Suprapubic skin (tissue), 4 donors: ENCODE data around the gene RAET1G. TPM values are rescaled to one million over a fixed set of nuclear protein-coding genes. Genes with fewer than 3 reads are reported as not detected.
"Not testable (repeated sequence)": the region's sequence is repeated elsewhere in the genome, so short reads cannot be mapped to it uniquely, and the experiment has no call there.

ENCODE experiments used
- DNase-seq, 2 donors: peaks; one replicate each; pipeline ENCODE4 v3.0.0-alpha.2; 2019; ENCODE audit warnings: low spot score in 2 of 2
- H3K27ac ChIP-seq: fragments of 200-600 bp; sonication (generic); one replicate; pipeline ENCODE4 v1.5.1; 2019
- H3K27me3 ChIP-seq: fragments of 200-600 bp; sonication (generic); one replicate; pipeline ENCODE4 v1.5.1; 2019
- H3K36me3 ChIP-seq: fragments of 200-600 bp; sonication (generic); one replicate; pipeline ENCODE4 v1.5.1; 2019
- H3K4me1 ChIP-seq: fragments of 200-600 bp; sonication (generic); one replicate; pipeline ENCODE4 v1.5.1; 2019
- H3K4me3 ChIP-seq: fragments of 200-600 bp; sonication (generic); one replicate; pipeline ENCODE4 v1.5.1; 2019; ENCODE audit warnings: mild to moderate bottlenecking
- H3K9me3 ChIP-seq: fragments of 200-600 bp; sonication (generic); one replicate; pipeline ENCODE4 v1.5.1; 2019
- EP300 ChIP-seq: sonication (generic); formaldehyde crosslinking; IDR thresholded peaks from one replicate; pipeline ENCODE4 v1.6.1; 2017; ENCODE audit warnings: antibody characterized with exemption
- POLR2A ChIP-seq, 2 donors: fragments of 450-650 bp; IDR thresholded peaks; one replicate each; pipeline ENCODE4 v1.6.1; 2017; ENCODE audit warnings: antibody characterized with exemption in 2 of 2, mild to moderate bottlenecking in 2 of 2, moderate library complexity in 2 of 2
- POLR2AphosphoS5 ChIP-seq, 3 donors: sonication (generic); formaldehyde crosslinking; IDR thresholded peaks; one replicate each; pipeline ENCODE4 v1.6.1; 2017; ENCODE audit warnings: antibody characterized with exemption in 3 of 3
- WGBS: methylation state at CpG from one replicate; pipeline ENCODE4 v1.1.5; 2018; 5-methylcytosine and 5-hydroxymethylcytosine counted together
- total RNA-seq, 4 donors: library from RNA; depleted of rRNA; stranded (reverse); fragments of >200 nt; gene quantifications; one replicate each; pipeline ENCODE4 v1.1.0, GENCODE V29; 2016
- TF ChIP-seq, protein P1 (sequence below), 2 donors: fragments of 200-600 bp in 1 of 2; fragments of 450-650 bp in 1 of 2; sonication (generic) in 1 of 2; IDR thresholded peaks; one replicate each; pipeline ENCODE4 v1.5.1; 2016 to 2019; ENCODE audit warnings: antibody characterized with exemption in 2 of 2, mild to moderate bottlenecking in 1 of 2, moderate library complexity in 1 of 2

Gene RAET1G
- total RNA-seq, 4 donors from 2014 or later, result 1.9 to 5.8 (median 4.5) TPM

DNA sequence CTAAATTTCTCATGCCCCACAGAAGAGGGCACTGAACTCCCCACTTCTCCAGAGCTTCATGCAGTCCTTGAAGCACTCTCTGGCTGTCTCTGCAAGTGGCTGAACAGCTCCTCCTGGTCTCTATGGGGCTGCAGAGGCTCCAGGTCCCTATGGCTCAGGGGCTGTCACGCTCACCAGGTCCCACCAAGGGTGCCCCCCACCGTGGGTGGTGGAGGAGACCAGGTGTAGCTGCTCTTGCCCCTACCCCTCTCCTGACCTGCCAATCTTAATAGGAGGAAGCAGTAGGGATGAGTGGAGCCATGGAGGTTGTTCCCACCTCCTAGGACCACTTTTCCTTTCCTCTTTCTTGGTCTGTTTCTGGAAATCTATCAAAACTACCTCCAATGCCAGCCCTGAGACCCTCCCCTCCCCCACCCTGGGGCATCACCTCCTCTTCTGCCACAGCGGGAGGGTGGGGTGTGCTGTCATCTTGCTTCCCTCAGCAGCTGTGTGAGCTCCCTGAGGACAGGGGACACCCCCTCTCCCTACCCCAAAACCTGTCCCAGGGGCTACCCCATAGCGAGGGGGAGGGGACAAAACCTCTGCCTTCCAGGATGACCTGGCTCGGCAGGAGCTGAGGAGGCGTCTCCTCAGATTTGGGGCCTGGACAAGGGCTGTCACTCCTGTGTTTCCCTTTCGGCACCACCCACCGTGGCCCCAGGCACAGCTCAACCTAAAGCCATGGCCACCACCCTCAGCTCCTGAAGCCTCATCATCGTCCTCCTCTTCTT is 13.0 kb downstream of the RAET1G start:
- DNase-seq, result peak in 1 of 2 donors; percentile 50
- Histone ChIP-seq H3K36me3 (no peaks in the 10 kb centered on the region), H3K4me1 (peaks cover 4% of the 10 kb centered on the region), H3K27me3 (no peaks in the 10 kb centered on the region), H3K27ac (no peak overlapping the region), H3K9me3 (no peaks in the 10 kb centered on the region), H3K4me3 (no peak overlapping the region)
- no peak for TF ChIP-seq POLR2AphosphoS5 (IDR thresholded peaks at IDR 0.05)
- TF ChIP-seq EP300, result no peak
- TF ChIP-seq, protein P1, sequence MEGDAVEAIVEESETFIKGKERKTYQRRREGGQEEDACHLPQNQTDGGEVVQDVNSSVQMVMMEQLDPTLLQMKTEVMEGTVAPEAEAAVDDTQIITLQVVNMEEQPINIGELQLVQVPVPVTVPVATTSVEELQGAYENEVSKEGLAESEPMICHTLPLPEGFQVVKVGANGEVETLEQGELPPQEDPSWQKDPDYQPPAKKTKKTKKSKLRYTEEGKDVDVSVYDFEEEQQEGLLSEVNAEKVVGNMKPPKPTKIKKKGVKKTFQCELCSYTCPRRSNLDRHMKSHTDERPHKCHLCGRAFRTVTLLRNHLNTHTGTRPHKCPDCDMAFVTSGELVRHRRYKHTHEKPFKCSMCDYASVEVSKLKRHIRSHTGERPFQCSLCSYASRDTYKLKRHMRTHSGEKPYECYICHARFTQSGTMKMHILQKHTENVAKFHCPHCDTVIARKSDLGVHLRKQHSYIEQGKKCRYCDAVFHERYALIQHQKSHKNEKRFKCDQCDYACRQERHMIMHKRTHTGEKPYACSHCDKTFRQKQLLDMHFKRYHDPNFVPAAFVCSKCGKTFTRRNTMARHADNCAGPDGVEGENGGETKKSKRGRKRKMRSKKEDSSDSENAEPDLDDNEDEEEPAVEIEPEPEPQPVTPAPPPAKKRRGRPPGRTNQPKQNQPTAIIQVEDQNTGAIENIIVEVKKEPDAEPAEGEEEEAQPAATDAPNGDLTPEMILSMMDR (IDR thresholded peaks at IDR 0.05), result no peak
- no peak for TF ChIP-seq POLR2A (IDR thresholded peaks at IDR 0.05)
- 87% methylated on average over 9 of the region's 9 CpGs for WGBS

DNA sequence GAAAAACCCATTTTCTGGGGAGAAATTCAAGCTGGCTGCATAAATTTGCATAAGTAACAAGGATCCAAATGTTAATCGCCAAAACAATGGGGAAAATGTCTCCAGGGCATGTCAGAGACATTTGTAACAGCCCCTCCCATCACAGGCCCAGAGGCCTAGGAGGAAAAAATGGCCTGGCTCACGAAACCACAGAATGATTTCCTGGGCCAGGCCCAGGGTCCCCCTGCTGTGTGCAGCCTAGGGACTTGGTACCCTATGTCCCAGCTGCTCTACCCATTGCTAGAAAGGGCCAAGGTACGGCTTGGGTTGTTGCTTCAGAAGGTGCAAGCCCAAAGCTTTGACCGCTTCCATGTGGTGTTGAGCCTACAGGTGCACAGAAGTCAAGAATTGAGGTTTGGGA is 14.4 kb downstream of the RAET1G start:
- not testable (repeated sequence) for H3K27ac ChIP-seq, H3K4me3 ChIP-seq, H3K36me3 ChIP-seq, H3K9me3 ChIP-seq, H3K27me3 ChIP-seq, H3K4me1 ChIP-seq
- DNase-seq, result peak in 1 of 2 donors; percentile 20
- WGBS, result 88% methylated on average over 4 of the region's 4 CpGs

DNA sequence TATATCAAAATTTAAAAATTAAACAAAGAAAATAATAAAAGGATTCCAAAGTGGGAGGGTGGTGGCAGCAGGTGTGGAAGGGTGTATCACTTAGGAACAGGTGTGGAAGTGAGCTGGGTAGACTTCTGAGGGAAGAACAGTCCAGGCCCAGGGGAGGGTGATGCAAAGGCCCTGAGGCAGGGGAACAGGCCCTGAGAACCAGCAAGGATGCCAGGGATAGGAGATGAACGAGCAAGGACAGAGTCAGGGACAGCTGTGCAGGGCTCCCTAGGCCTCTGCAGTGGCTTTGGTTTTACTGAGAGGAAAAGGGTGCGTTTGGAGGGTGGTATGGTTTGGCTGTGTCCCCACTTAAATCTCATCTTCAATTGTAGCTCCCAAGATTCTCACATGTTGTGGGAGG is 15.6 kb downstream of the RAET1G start:
- Histone ChIP-seq H3K36me3 (no peaks in the 10 kb centered on the region), H3K9me3 (no peaks in the 10 kb centered on the region), H3K4me3 (no peak overlapping the region), H3K27ac (no peak overlapping the region), H3K27me3 (no peaks in the 10 kb centered on the region), H3K4me1 (peaks cover 4% of the 10 kb centered on the region)
- TF ChIP-seq EP300 (no peak), POLR2AphosphoS5 (IDR thresholded peaks at IDR 0.05) (no peak), POLR2A (IDR thresholded peaks at IDR 0.05) (no peak)
- TF ChIP-seq, protein P1 (IDR thresholded peaks at IDR 0.05), result no peak
- 79% methylated on average over 2 of the region's 2 CpGs for WGBS
- DNase-seq, result peak in 1 of 2 donors; percentile 26

DNA sequence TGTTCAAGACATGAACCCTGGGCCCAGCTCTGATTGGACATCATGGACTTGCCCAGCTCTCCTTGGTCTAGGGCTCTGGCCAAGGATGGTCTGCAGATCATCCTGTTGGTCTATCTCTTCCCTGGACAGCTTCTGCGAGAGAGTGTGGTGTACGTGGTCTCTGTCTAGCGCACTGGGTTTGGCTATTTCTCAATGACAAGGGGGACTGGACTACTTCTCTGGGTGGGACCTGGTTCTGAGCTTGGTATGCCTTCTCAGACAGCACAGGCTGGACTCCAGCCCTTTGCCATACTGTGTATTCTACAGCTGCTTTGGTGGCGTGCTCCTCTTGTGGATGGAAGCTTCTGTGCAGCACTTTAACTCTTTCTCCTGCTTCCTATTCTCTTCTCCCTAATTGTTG is 16.5 kb downstream of the RAET1G start:
- H3K36me3 ChIP-seq, result no peaks in the 10 kb centered on the region
- peaks cover 6% of the 10 kb centered on the region for H3K4me1 ChIP-seq
- H3K27me3 ChIP-seq, result no peaks in the 10 kb centered on the region
- H3K4me3 ChIP-seq, result no peak overlapping the region
- no peak overlapping the region for H3K27ac ChIP-seq
- WGBS, result 86% methylated on average over 2 of the region's 4 CpGs
- DNase-seq, result no peak
- no peaks in the 10 kb centered on the region for H3K9me3 ChIP-seq
- TF ChIP-seq POLR2A (IDR thresholded peaks at IDR 0.05) (no peak), EP300 (no peak), POLR2AphosphoS5 (IDR thresholded peaks at IDR 0.05) (no peak)
- TF ChIP-seq, protein P1 (IDR thresholded peaks at IDR 0.05), result no peak

DNA sequence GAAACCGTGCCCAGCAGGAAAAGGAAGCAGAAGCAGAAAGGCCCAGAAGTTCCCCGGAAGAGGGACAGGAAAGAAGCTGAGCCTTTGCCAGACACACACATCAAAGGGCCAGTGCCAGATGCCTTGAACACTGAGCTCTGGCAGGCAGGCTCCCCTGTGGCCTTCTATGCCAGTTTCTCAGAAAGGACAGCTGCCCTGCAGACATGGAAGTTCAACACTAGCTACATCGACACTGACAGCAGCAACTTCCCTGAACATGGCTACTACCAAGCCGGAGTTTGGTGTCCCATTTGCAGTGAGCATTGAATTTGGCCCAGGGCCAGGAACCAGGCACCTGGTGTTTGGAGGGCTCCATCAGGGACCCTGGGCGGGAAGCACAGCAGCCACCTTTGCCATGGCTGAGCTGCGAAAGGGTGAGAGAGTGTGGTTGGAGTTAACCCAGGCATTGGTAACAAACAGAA is 17.0 kb downstream of the RAET1G start:
- H3K4me1 ChIP-seq, result peaks cover 10% of the 10 kb centered on the region
- H3K36me3 ChIP-seq, result no peaks in the 10 kb centered on the region
- TF ChIP-seq, protein P1 (IDR thresholded peaks at IDR 0.05), result no peak
- TF ChIP-seq POLR2A (IDR thresholded peaks at IDR 0.05), result no peak
- no peak for TF ChIP-seq POLR2AphosphoS5 (IDR thresholded peaks at IDR 0.05)
- no peak for TF ChIP-seq EP300
- peak in 1 of 2 donors; percentile 60 for DNase-seq
- no CpG with 5 or more reads among the region's 6 CpGs for WGBS
- no peak overlapping the region for H3K4me3 ChIP-seq
- H3K27me3 ChIP-seq, result no peaks in the 10 kb centered on the region
- H3K9me3 ChIP-seq, result no peaks in the 10 kb centered on the region
- no peak overlapping the region for H3K27ac ChIP-seq
